ENCODE data around the gene TBCE. TPM values are rescaled to one million over a fixed set of nuclear protein-coding genes. Genes with fewer than 3 reads are reported as not detected.
A peak's percentile ranks its signal among the peaks of the same experiment; 100 is the strongest.

TBCE gene
- total and polyA plus RNA-seq, 2 donors (not counting 1 experiment from before 2014, with no cell fraction given) = 31.4 to 46.9 TPM

DNA sequence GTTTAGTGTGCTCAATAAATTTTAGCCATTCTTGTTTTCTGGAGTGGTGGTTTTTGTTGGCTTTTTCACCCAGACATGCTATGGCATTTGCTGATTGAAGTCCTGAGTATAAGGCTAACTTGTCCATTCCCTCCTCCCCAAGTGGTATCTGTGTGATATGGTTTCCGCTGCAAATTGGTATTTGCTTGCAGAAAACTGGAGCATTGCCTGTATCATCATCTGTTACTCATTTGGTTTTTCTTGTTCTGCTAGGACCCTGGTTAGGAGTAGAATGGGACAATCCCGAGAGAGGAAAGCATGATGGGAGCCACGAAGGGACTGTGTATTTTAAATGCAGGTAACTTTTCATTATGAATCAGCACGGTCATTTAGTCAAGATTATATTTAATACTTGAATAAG lies 34.0 kb downstream of the TBCE start:
- no peak overlapping the region for H2AFZ ChIP-seq (ENCODE audit: low read length)

DNA sequence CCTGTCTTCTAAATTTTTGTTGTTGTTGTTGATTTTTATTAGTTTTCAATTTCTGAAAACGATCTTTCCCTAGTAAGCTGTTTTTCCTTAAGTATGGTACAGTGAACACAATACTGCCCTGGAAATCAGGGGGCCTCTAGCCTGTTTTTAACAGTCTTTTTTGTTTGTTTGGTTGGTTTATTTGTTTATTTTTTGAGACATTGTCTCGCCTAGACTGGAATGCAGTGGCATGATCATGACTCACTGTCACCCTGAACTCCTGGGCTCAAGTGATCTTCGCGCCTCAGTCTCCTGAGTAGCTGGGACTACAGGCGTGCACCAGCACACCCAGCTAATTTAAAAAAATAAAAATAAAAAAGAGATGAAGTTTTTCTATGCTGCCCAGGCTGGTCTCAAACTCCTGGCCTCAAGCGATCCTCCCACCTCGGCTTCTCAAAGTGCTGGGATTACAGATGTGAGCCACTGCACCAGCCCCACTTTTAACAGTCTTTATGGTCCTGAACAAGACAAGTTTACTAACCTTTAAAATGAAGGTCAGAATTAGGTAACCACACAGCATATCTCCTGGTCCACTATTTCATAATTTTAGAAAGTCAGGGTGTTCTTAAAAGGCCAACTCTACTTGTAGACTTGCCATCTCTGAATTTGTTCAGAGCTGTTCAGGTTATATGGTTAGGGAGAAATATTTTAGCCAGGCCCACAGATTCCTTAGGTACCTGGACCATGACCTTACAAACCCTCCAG lies 35.4 kb downstream of the TBCE start:
- peaks cover 6% of the 10 kb centered on the region for H3K79me2 ChIP-seq (ENCODE audit: control insufficient read depth, insufficient read depth, low read length)
- H3K27me3 ChIP-seq (ENCODE audit: control insufficient read depth, insufficient read depth, low read length) = no peaks in the 10 kb centered on the region
- no peaks in the 10 kb centered on the region for H3K4me1 ChIP-seq (ENCODE audit: control insufficient read depth, extremely low read depth, insufficient read depth, low read length)
- H3K27ac ChIP-seq (ENCODE audit: insufficient read depth, low read length) = no peak overlapping the region
- no peak overlapping the region for H3K9ac ChIP-seq (ENCODE audit: insufficient read depth, low read length)
- TF ChIP-seq EZH2 (IDR thresholded peaks at IDR 0.05; ENCODE audit: low read length, missing control alignments) = no peak
- TF ChIP-seq, protein P1, sequence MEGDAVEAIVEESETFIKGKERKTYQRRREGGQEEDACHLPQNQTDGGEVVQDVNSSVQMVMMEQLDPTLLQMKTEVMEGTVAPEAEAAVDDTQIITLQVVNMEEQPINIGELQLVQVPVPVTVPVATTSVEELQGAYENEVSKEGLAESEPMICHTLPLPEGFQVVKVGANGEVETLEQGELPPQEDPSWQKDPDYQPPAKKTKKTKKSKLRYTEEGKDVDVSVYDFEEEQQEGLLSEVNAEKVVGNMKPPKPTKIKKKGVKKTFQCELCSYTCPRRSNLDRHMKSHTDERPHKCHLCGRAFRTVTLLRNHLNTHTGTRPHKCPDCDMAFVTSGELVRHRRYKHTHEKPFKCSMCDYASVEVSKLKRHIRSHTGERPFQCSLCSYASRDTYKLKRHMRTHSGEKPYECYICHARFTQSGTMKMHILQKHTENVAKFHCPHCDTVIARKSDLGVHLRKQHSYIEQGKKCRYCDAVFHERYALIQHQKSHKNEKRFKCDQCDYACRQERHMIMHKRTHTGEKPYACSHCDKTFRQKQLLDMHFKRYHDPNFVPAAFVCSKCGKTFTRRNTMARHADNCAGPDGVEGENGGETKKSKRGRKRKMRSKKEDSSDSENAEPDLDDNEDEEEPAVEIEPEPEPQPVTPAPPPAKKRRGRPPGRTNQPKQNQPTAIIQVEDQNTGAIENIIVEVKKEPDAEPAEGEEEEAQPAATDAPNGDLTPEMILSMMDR (conservative IDR thresholded peaks at IDR 0.05 in 1 of 2, IDR thresholded peaks at IDR 0.05 in 1 of 2; ENCODE audit: low read depth in 1 of 2, low read length in 2 of 2) = no peak
- no peaks in the 10 kb centered on the region for H4K20me1 ChIP-seq (ENCODE audit: control insufficient read depth, extremely low read depth, insufficient read depth, low read length)
- H3K36me3 ChIP-seq (ENCODE audit: control insufficient read depth, insufficient read depth, low read length) = no peaks in the 10 kb centered on the region
- no peaks in the 10 kb centered on the region for H3K9me3 ChIP-seq (ENCODE audit: control insufficient read depth, insufficient read depth, low read depth, low read length)
- DNase-seq (ENCODE audit: low read depth in 2 of 2) = peak in 1 of 2 donors; percentile 7
- H3K4me3 ChIP-seq (replicated peaks in 1 of 4; ENCODE audit: control extremely low read depth in 1 of 4, insufficient read depth in 1 of 4, low read depth in 3 of 4, low read length in 4 of 4) = no peak overlapping the region
- H2AFZ ChIP-seq (ENCODE audit: low read length) = no peak overlapping the region
- no peak overlapping the region for H3K4me2 ChIP-seq (ENCODE audit: extremely low read depth, insufficient read depth, low read length)

More for the DNA sequence above, 34.0 kb downstream of the TBCE start:
- H3K9ac ChIP-seq (ENCODE audit: insufficient read depth, low read length) = no peak overlapping the region
- H3K9me3 ChIP-seq (ENCODE audit: control insufficient read depth, insufficient read depth, low read depth, low read length) = no peaks in the 10 kb centered on the region
- H3K4me2 ChIP-seq (ENCODE audit: extremely low read depth, insufficient read depth, low read length) = no peak overlapping the region
- no peak overlapping the region for H3K4me3 ChIP-seq (replicated peaks in 1 of 4; ENCODE audit: control extremely low read depth in 1 of 4, insufficient read depth in 1 of 4, low read depth in 3 of 4, low read length in 4 of 4)
- TF ChIP-seq EZH2 (IDR thresholded peaks at IDR 0.05; ENCODE audit: low read length, missing control alignments) = no peak
- TF ChIP-seq, protein P1 (conservative IDR thresholded peaks at IDR 0.05 in 1 of 2, IDR thresholded peaks at IDR 0.05 in 1 of 2; ENCODE audit: low read depth in 1 of 2, low read length in 2 of 2) = no peak
- H4K20me1 ChIP-seq (ENCODE audit: control insufficient read depth, extremely low read depth, insufficient read depth, low read length) = no peaks in the 10 kb centered on the region
- no peaks in the 10 kb centered on the region for H3K4me1 ChIP-seq (ENCODE audit: control insufficient read depth, extremely low read depth, insufficient read depth, low read length)
- no peak overlapping the region for H3K27ac ChIP-seq (ENCODE audit: insufficient read depth, low read length)
- peaks cover 8% of the 10 kb centered on the region for H3K79me2 ChIP-seq (ENCODE audit: control insufficient read depth, insufficient read depth, low read length)
- H3K27me3 ChIP-seq (ENCODE audit: control insufficient read depth, insufficient read depth, low read length) = no peaks in the 10 kb centered on the region
- no peaks in the 10 kb centered on the region for H3K36me3 ChIP-seq (ENCODE audit: control insufficient read depth, insufficient read depth, low read length)
- peak in 1 of 2 donors; percentile 22 for DNase-seq (ENCODE audit: low read depth in 2 of 2)

DNA sequence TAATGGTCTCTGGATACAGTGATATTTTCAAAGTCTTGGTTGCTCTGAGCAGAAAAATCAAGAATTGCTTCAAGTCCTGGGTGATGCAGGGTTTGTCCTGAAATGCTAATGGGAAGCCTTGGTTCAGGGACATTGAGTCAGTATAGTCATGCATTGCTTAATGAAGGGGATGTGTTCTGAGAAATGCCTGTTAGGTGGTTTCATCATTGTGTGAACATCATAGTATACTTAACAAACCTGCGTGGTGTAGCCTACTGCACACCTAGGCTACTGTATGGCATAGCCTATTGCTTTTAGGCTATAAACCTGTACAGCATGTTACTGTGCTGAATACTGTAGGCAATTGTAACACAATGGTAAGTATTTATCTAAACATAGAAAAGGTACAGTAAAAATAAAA lies 36.4 kb downstream of the TBCE start:
- no peaks in the 10 kb centered on the region for H4K20me1 ChIP-seq (ENCODE audit: control insufficient read depth, extremely low read depth, insufficient read depth, low read length)
- H3K9me3 ChIP-seq (ENCODE audit: control insufficient read depth, insufficient read depth, low read depth, low read length) = no peaks in the 10 kb centered on the region
- no peak for DNase-seq (ENCODE audit: low read depth in 2 of 2)
- no peak overlapping the region for H3K4me3 ChIP-seq (replicated peaks in 1 of 4; ENCODE audit: control extremely low read depth in 1 of 4, insufficient read depth in 1 of 4, low read depth in 3 of 4, low read length in 4 of 4)
- H2AFZ ChIP-seq (ENCODE audit: low read length) = no peak overlapping the region
- TF ChIP-seq, protein P1 (conservative IDR thresholded peaks at IDR 0.05 in 1 of 2, IDR thresholded peaks at IDR 0.05 in 1 of 2; ENCODE audit: low read depth in 1 of 2, low read length in 2 of 2) = no peak
- no peak for TF ChIP-seq EZH2 (IDR thresholded peaks at IDR 0.05; ENCODE audit: low read length, missing control alignments)
- H3K4me1 ChIP-seq (ENCODE audit: control insufficient read depth, extremely low read depth, insufficient read depth, low read length) = no peaks in the 10 kb centered on the region
- no peak overlapping the region for H3K4me2 ChIP-seq (ENCODE audit: extremely low read depth, insufficient read depth, low read length)
- no peaks in the 10 kb centered on the region for H3K27me3 ChIP-seq (ENCODE audit: control insufficient read depth, insufficient read depth, low read length)
- no peak overlapping the region for H3K9ac ChIP-seq (ENCODE audit: insufficient read depth, low read length)
- H3K36me3 ChIP-seq (ENCODE audit: control insufficient read depth, insufficient read depth, low read length) = no peaks in the 10 kb centered on the region
- no peak overlapping the region for H3K27ac ChIP-seq (ENCODE audit: insufficient read depth, low read length)
- H3K79me2 ChIP-seq (ENCODE audit: control insufficient read depth, insufficient read depth, low read length) = peaks cover 6% of the 10 kb centered on the region
